Measurements from ENCODE around the gene RHOJ.

DNA sequence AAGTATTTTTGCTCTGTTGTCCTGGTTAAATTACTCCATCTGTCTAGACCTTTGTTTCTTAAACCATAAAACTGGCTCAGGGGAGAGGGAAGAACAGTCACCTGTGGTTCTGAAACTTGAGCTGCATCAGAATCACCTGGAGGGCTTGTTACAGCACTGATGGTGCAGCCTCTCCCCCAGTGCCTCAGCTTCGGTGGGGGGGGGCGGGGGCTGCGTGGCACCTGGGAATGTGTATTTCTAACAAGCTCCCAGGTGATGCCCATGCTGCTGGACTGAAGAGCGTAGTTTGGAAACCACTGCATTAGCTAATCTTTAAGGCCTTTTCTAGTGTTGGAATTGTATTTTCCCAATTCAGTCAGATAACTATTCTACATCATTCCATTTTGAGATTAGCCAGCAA, 71.8 kb downstream of the RHOJ start:
- TF ChIP-seq, protein P1, sequence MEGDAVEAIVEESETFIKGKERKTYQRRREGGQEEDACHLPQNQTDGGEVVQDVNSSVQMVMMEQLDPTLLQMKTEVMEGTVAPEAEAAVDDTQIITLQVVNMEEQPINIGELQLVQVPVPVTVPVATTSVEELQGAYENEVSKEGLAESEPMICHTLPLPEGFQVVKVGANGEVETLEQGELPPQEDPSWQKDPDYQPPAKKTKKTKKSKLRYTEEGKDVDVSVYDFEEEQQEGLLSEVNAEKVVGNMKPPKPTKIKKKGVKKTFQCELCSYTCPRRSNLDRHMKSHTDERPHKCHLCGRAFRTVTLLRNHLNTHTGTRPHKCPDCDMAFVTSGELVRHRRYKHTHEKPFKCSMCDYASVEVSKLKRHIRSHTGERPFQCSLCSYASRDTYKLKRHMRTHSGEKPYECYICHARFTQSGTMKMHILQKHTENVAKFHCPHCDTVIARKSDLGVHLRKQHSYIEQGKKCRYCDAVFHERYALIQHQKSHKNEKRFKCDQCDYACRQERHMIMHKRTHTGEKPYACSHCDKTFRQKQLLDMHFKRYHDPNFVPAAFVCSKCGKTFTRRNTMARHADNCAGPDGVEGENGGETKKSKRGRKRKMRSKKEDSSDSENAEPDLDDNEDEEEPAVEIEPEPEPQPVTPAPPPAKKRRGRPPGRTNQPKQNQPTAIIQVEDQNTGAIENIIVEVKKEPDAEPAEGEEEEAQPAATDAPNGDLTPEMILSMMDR (conservative IDR thresholded peaks at IDR 0.05 in 1 of 2, IDR thresholded peaks at IDR 0.05 in 1 of 2; ENCODE audit: extremely low read depth in 1 of 2, insufficient read depth in 1 of 2, low read depth in 1 of 2, low read length in 2 of 2), result no peak
- TF ChIP-seq EZH2 (IDR thresholded peaks at IDR 0.05; ENCODE audit: borderline replicate concordance, low read length), result no peak

Measured in mammary epithelial cell (primary cell).